ENCODE data around the gene LNPEP. TPM values are rescaled to one million over a fixed set of nuclear protein-coding genes. Genes with fewer than 3 reads are reported as not detected.

The LNPEP gene
- total and polyA plus RNA-seq, 10 of the 15 experiments (the other 5 are each of a cell fraction or from before 2014, with no cell fraction given) = 5.6 to 54.9 (median 25.0) TPM

- Histone ChIP-seq H3K9me3 (replicated peaks; ENCODE audit: control insufficient read depth, insufficient read depth, low read length) (no peaks in the 10 kb centered on the region), H3K4me1 (ENCODE audit: control insufficient read depth, insufficient read depth, low read length) (no peaks in the 10 kb centered on the region), H3K27me3 (replicated peaks in 1 of 2; ENCODE audit: control insufficient read depth in 2 of 2, insufficient read depth in 2 of 2, low read length in 1 of 2) (no peaks in the 10 kb centered on the region), H4K20me1 (ENCODE audit: control insufficient read depth, insufficient read depth) (no peaks in the 10 kb centered on the region), H3K79me2 (ENCODE audit: control insufficient read depth, insufficient read depth, low read length) (no peaks in the 10 kb centered on the region), H3K4me2 (ENCODE audit: control insufficient read depth, insufficient read depth) (no peak overlapping the region), H3K4me3 (no peak overlapping the region), H3K27ac (ENCODE audit: control insufficient read depth, insufficient read depth) (no peak overlapping the region), H3K9ac (ENCODE audit: control insufficient read depth, insufficient read depth, low read length) (no peak overlapping the region), H3K36me3 (ENCODE audit: control insufficient read depth in 2 of 2, insufficient read depth in 2 of 2, low read length in 1 of 2) (no peaks in the 10 kb centered on the region), H2AFZ (ENCODE audit: control insufficient read depth, low read depth, low read length) (no peak overlapping the region)
- FAIRE-seq (no peak), ATAC-seq (no peak), DNase-seq (ENCODE audit: low read depth, low spot score) (no peak)
- POLR2A ChIA-PET = interaction anchor here (1.2 kb wide), 1 partner anchor 20 kb away, joined by 4 read pairs; no protein-coding TSS in a partner anchor
- intact Hi-C loops (cut with micrococcal nuclease; ENCODE audit: unreplicated experiment) = no loop called here
- BruUV-seq (replicated peaks) = no TSS peak
- SMC1A ChIA-PET (ENCODE audit: uncharacterized antibody, unreplicated experiment) = interaction anchor here (0.6 to 1.2 kb wide), 2 partner anchors 78 to 194 kb away, joined by 3 to 4 read pairs; no protein-coding TSS in a partner anchor
- in situ Hi-C loops (cut with MboI) = no loop called here
- no peak for TF ChIP-seq CEBPZ (IDR thresholded peaks at IDR 0.05; ENCODE audit: low read depth, low read length)
- TF ChIP-seq RFX5 (IDR thresholded peaks at IDR 0.05; ENCODE audit: low read depth, low read length) = no peak
- no peak for TF ChIP-seq HCFC1 (IDR thresholded peaks at IDR 0.05; ENCODE audit: low read length)
- TF ChIP-seq MYC (IDR thresholded peaks at IDR 0.05; ENCODE audit: insufficient read depth, insufficient read length, insufficient replicate concordance, low read length, severe bottlenecking) = no peak
- no peak for TF ChIP-seq FOS (IDR thresholded peaks at IDR 0.05; ENCODE audit: borderline replicate concordance, extremely low read depth, insufficient read length)
- no peak for TF ChIP-seq SKIL (IDR thresholded peaks at IDR 0.05; ENCODE audit: low read depth, poor library complexity, severe bottlenecking)
- TF ChIP-seq PML (IDR thresholded peaks at IDR 0.05; ENCODE audit: low read length) = no peak
- TF ChIP-seq CHD2 (IDR thresholded peaks at IDR 0.05; ENCODE audit: borderline replicate concordance, low read depth, low read length) = no peak
- TF ChIP-seq ZBED1 (IDR thresholded peaks at IDR 0.05; ENCODE audit: borderline replicate concordance) = no peak
- 89% methylated on average over 1 of the region's 1 CpG for WGBS (ENCODE audit: insufficient coverage, insufficient replicate concordance, low lambda C conversion rate, missing lambda C conversion rate)
- CTCF ChIA-PET = no interaction called here
- RAD21 ChIA-PET (ENCODE audit: unreplicated experiment) = no interaction called here
Observed at GRCh38 chr5:97063251-97063650, 127.4 kb downstream of the LNPEP start.

Measured in GM12878 (cell line).